Activated CD4-positive, alpha-beta T cell treated with anti-CD3 and anti-CD28 coated beads, Interleukin-10, Interleukin-2, amounts not matched to agents 100 ng/mL and 50 ng/mL, durations not matched to agents 16 hours and 8 hours (primary cell): ENCODE measurements around the gene MRTO4.
"Not testable (repeated sequence)": the region's sequence is repeated elsewhere in the genome, so short reads cannot be mapped to it uniquely, and the experiment has no call there.

Source experiments
- DNase-seq: peaks from one replicate; pipeline ENCODE4 v3.0.0-alpha.2; 2020

The MRTO4 gene

DNA sequence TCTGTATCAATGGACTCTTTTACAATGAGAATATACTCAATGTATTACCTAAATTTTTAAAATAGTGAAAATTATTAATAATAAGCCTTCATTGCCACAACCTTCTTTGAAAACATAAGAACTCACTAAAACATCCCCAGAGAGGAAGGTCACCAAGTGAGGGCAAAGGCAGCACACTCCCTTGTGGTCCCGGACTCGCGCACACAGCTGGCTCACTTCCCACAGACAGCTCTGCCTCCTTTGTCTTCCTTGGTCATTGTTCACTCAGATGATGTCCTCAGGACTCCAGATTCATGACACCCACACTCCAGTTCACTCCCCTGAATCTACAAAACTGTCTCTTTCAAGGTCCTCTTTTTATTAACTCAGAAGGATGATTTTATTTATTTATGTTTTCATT is 22.4 kb upstream of the MRTO4 start:
- DNase-seq: no peak

GRCh38 chr1:19229828-19230325 is 21.7 kb upstream of the MRTO4 start:
- no peak for DNase-seq

DNA sequence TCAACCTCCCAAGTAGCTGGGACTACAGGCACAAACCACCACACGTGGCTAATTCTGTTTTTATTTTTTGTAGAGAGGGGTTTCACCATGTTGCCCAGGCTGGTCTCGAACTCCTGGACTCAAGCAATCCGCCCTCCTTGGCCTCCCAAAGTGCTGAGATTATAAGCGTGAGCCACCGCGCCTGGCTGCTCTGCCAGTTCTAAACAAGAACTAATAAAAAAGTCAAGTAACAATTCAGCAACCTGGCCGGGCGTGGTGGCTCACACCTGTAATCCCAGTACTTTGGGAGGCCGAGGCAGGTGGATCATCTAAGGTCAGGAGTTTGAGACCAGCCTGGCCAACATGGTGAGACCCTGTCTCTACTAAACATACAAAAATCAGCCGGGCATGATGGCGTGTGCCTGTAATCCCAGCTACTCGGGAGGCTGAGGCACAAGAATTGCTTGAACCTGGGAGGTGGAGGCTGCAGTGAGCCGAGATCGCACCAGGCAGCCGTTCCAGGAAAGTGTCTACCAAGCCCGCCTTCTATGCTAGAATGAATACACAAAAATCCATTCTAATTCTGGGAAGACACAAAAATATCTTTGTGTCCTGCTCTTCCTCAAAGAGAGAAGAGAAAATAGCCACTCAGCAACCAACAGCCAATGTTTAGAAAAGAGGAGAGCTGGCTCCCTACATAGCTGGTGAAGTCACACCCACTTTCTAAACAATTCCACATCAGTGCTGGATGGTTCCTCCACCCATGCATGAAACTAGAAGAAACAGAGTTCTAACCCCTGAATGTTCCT is 19.7 kb upstream of the MRTO4 start:
- not testable (repeated sequence) for DNase-seq

DNA sequence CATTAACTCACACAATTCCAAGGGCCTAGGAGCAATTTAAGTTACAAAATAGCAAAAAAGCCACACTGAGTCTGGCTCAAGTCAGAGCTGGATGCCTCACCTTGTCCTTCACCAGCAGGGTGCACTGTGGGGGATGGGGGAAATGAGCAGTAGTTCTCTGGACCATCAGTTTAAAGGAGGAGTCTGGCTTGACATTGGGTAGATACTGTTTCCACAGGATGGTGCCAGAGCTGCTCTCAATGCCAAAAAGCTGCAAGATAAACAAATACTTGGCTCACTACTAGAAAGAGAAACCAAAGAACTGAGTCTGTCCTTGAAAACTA is 19.1 kb upstream of the MRTO4 start:
- no peak for DNase-seq

GRCh38 chr1:19234224-19234623 is 17.4 kb upstream of the MRTO4 start:
- no peak for DNase-seq

- DNase-seq: no peak
These were observed 11.7 kb upstream of the MRTO4 start for GRCh38 chr1:19239876-19240275.

- DNase-seq: peak; percentile 77
These were observed 10.7 kb upstream of the MRTO4 start for GRCh38 chr1:19240673-19241538.

- no peak for DNase-seq
These were observed 838 bp upstream of the MRTO4 start for GRCh38 chr1:19250629-19251304.

DNA sequence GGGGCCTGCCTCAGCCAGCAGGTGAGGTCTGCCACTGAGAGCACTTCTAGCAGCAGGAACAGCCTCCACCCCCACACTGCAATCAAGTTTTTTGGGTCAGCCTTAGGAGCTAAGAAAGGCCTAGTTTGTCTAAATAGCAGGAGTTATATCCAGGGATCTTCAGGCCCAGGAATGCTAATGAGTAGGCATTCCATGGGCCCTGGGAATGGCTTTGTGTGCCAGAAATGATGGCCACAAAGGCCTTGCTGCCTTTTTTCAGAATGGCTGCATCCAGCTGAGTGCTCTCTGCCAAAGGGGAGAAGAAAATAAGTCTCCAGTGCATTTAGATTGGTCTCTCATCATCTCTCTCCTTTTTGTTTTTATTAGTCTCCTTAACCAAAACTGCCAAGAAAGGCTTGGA is 2.8 kb downstream of the MRTO4 start:
- DNase-seq: no peak

GRCh38 chr1:19255288-19255687 is 3.7 kb downstream of the MRTO4 start:
- DNase-seq: no peak

- not testable (repeated sequence) for DNase-seq
These were observed 4.7 kb downstream of the MRTO4 start for GRCh38 chr1:19256301-19256700.

GRCh38 chr1:19257178-19257914 is 5.7 kb downstream of the MRTO4 start:
- peak; percentile 27 for DNase-seq

DNA sequence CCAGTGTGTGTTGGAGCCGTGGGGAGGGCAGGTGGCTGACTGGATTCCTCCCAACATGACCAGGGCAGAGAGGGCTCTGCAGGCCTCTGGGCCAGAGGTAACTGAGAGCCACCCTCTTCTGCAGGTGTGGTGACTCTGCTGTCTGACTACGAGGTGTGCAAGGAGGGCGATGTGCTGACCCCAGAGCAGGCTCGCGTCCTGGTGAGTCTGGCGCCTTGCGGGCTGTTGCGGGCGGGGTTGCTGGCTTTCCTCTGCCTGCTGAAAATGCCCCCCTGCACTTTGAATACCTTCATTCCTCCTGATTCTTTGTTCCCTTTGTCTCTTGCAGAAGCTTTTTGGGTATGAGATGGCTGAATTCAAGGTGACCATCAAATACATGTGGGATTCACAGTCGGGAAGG is 6.7 kb downstream of the MRTO4 start:
- DNase-seq: no peak

DNA sequence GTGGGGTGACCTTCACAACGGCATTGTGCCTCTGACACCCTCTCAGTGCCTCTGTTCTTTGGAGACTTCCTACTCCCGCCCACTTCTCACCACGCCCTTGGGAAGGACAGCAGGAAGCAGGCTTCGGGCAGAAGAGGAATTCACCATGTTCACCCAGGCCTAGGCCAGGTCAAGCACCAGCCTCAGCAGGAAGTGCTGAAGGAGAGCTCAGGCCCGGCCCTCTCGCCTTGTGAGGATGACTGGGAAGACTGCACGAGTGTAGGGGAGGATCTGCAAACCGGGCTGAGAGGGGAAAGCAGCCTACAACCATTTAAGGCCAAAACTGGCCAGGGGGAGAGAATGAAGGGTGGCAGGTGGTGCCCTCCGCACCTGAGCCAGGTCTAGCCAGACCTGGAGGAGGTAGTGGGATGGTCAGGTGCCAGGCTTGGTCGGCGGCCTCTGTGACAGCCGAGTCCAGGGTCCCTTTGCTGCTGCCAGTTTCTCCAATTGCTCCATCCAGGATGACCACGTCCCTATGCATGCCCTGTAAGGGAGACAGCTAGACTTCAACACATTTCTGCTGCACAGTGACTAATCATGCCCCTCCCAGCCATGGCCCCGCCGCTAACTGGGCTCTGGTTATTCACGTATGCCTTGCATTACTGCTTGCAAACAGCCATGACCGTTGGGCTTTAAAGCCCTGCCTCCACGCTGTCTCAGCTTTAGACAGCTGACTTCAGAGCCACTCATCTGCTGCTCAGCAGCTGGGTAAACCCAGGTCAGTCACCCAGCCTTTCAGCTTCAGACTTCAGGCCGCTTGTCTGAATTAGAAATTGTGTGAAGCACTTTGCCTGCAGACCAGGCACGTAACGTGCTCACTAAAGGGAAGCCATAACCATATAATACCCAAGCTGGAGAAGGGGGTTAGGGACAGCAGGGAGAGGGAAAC is 8.9 kb downstream of the MRTO4 start:
- DNase-seq: no peak

GRCh38 chr1:19262047-19262446 is 10.4 kb downstream of the MRTO4 start:
- no peak for DNase-seq

DNA sequence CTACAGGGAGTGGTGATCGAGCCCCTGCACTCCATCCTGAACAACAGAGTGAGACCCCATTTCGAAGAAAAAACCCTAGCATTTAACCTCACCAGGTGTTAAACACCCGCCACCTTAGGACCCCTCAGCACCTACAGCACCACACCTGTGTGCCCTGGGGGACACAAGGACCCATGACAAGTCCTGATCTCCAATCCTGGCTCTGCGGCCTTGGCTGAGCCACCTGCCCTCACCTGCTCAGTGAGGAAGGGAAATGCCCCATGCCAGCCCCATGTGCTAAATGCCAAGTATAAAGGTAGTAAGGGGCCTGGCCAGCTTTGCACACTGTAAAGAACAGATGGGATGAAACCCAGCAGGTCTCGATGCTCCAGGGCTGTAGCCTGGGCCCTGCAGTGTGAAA is 11.1 kb downstream of the MRTO4 start:
- no peak for DNase-seq

- no peak for DNase-seq
These were observed 16.8 kb downstream of the MRTO4 start for GRCh38 chr1:19268445-19268844.

DNA sequence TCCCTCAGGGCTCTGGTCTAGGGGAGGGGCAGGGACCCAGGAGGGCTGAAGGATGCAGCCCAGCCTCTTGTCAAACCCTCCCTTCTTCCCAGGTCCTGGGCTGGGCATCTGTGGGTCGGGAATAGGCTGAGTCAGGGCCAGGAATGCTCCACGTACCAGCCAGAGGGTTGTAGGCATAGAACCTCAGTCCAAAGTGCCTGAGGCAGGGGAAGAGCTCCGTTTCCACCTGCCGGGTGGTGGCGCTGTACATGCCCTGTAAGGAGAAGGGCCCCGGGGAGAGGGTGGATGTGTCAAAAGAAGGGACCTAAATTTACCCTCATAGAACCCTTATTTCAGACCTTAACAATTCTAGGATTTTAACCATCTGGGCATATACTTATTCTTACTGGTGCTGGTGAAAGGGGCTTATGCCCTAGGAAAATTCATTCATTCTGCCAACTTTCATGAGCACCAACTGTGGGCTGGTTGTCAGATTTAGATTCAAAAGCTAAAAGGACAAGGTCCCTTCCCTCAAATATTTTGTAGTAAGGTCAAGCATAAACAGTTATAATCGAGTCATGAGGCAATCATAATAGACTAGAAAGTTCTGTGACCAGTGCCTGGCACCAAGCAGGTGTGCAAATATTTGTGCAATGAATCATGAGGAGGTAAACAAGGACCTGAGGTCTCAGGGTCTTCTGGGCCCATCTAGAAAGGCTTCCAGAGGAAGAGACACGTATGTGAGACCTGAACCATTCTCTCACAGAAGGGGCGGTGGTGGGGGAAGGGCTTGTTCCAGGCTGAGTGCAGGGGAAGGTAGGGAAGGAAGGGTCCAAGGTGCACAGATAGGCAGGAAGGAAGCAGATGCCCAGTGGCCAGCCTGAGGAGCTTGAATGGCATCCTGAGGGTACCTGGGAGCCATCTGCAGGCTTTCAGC is 18.1 kb downstream of the MRTO4 start:
- not testable (repeated sequence) for DNase-seq

- not testable (repeated sequence) for DNase-seq
These were observed 18.7 kb downstream of the MRTO4 start for GRCh38 chr1:19270343-19270730.

- no peak for DNase-seq
These were observed 20.5 kb downstream of the MRTO4 start for GRCh38 chr1:19272064-19272463.
